Activated CD4-positive, alpha-beta T cell treated with anti-CD3 and anti-CD28 coated beads, Interleukin-2, amount 10 ng/mL, durations not matched to agents 7 days and 5 days (primary cell): ENCODE results near the gene MYL9. TPM values are rescaled to one million over a fixed set of nuclear protein-coding genes. Genes with fewer than 3 reads are reported as not detected.
"Not testable (repeated sequence)": the region's sequence is repeated elsewhere in the genome, so short reads cannot be mapped to it uniquely, and the experiment has no call there.

Experiments
- CTCF ChIA-PET: fragments of 350-600 bp; sonication (Branson Sonifier 250); formaldehyde crosslinking; loops from one replicate; lab custom pipeline; 2021; ENCODE audit warnings: antibody characterized with exemption; lab: Charles Lee
- POLR2A ChIA-PET: fragments of 350-600 bp; sonication (Branson Sonifier 250); formaldehyde crosslinking; loops from one replicate; lab custom pipeline; 2021; ENCODE audit warnings: antibody characterized with exemption; lab: Charles Lee
- DNase-seq: peaks from one replicate; pipeline ENCODE4 v3.0.0-alpha.2; 2020
- H3K27ac Mint-ChIP-seq: one replicate; pipeline ENCODE4 v1.8.0; 2021; ENCODE audit warnings: mild to moderate bottlenecking, moderate library complexity, mixed read lengths
- H3K27me3 Mint-ChIP-seq: one replicate; pipeline ENCODE4 v1.8.0; 2021; ENCODE audit warnings: mixed read lengths
- H3K36me3 Mint-ChIP-seq: one replicate; pipeline ENCODE4 v1.8.0; 2021; ENCODE audit warnings: low read depth, mixed read lengths
- H3K4me1 Mint-ChIP-seq: one replicate; pipeline ENCODE4 v1.8.0; 2021; ENCODE audit warnings: mixed read lengths
- H3K4me3 Mint-ChIP-seq: one replicate; pipeline ENCODE4 v1.8.0; 2021; ENCODE audit warnings: mild to moderate bottlenecking, moderate library complexity, mixed read lengths
- H3K9me3 Mint-ChIP-seq: one replicate; pipeline ENCODE4 v1.8.0; 2021; ENCODE audit warnings: mixed read lengths
- total RNA-seq, 2 experiments: library from RNA; stranded (reverse); gene quantifications; one replicate each; pipeline ENCODE4 v1.2.3, GENCODE V29; 2021

The MYL9 gene
- total RNA-seq, 2 experiments from 2014 or later, result 0.25 to 0.42 TPM

GRCh38 chr20:36546111-36546736 lies 4.9 kb downstream of the MYL9 start:
- no peaks in the 10 kb centered on the region for H3K4me1 Mint-ChIP-seq
- no peaks in the 10 kb centered on the region for H3K9me3 Mint-ChIP-seq
- no peaks in the 10 kb centered on the region for H3K36me3 Mint-ChIP-seq
- no peaks in the 10 kb centered on the region for H3K27me3 Mint-ChIP-seq
- ChIA-PET CTCF (interaction anchor here (0.8 to 1.5 kb wide), 3 partner anchors 10 to 59 kb away, joined by 3 to 4 read pairs (median 3); partner anchors contain the start of gene RAB5IF), POLR2A (no interaction called here)
- DNase-seq, result no peak
- H3K27ac Mint-ChIP-seq, result no peak overlapping the region
- no peak overlapping the region for H3K4me3 Mint-ChIP-seq

- H3K27ac Mint-ChIP-seq, result no peak overlapping the region
- no peak for DNase-seq
- CTCF ChIA-PET, result interaction anchor here (1.0 to 1.5 kb wide), 3 partner anchors 11 to 58 kb away, joined by 3 to 4 read pairs (median 3); partner anchors contain the start of gene RAB5IF
- no peaks in the 10 kb centered on the region for H3K27me3 Mint-ChIP-seq
- no peak overlapping the region for H3K4me3 Mint-ChIP-seq
- no peaks in the 10 kb centered on the region for H3K36me3 Mint-ChIP-seq
- POLR2A ChIA-PET, result no interaction called here
- no peaks in the 10 kb centered on the region for H3K9me3 Mint-ChIP-seq
- H3K4me1 Mint-ChIP-seq, result no peaks in the 10 kb centered on the region
Measured at GRCh38 chr20:36547186-36548005, 6.1 kb downstream of the MYL9 start.

GRCh38 chr20:36548006-36548315 lies 6.6 kb downstream of the MYL9 start:
- Mint-ChIP-seq H3K9me3 (no peaks in the 10 kb centered on the region), H3K27ac (no peak overlapping the region), H3K36me3 (no peaks in the 10 kb centered on the region), H3K4me1 (no peaks in the 10 kb centered on the region), H3K27me3 (no peaks in the 10 kb centered on the region), H3K4me3 (no peak overlapping the region)
- DNase-seq, result no peak
- POLR2A ChIA-PET, result no interaction called here
- CTCF ChIA-PET, result interaction anchor here (1.0 to 1.5 kb wide), 3 partner anchors 21 to 57 kb away, joined by 3 to 4 read pairs (median 3); partner anchors contain the start of gene RAB5IF

- DNase-seq, result no peak
- H3K4me1 Mint-ChIP-seq, result no peaks in the 10 kb centered on the region
- no peaks in the 10 kb centered on the region for H3K9me3 Mint-ChIP-seq
- CTCF ChIA-PET, result interaction anchor here (1.1 to 1.3 kb wide), 2 partner anchors 22 to 47 kb away, joined by 3 read pairs; no protein-coding TSS in a partner anchor
- H3K27me3 Mint-ChIP-seq, result no peaks in the 10 kb centered on the region
- H3K27ac Mint-ChIP-seq, result no peak overlapping the region
- no peak overlapping the region for H3K4me3 Mint-ChIP-seq
- POLR2A ChIA-PET, result no interaction called here
- no peaks in the 10 kb centered on the region for H3K36me3 Mint-ChIP-seq
Measured at GRCh38 chr20:36548704-36549627, 7.6 kb downstream of the MYL9 start.

- H3K36me3 Mint-ChIP-seq, result no peaks in the 10 kb centered on the region
- DNase-seq, result no peak
- no peak overlapping the region for H3K27ac Mint-ChIP-seq
- no peak overlapping the region for H3K4me3 Mint-ChIP-seq
- H3K27me3 Mint-ChIP-seq, result no peaks in the 10 kb centered on the region
- no peaks in the 10 kb centered on the region for H3K9me3 Mint-ChIP-seq
- POLR2A ChIA-PET, result no interaction called here
- no peaks in the 10 kb centered on the region for H3K4me1 Mint-ChIP-seq
- CTCF ChIA-PET, result interaction anchor here (1.3 kb wide), 1 partner anchor 46 kb away, joined by 3 read pairs; no protein-coding TSS in a partner anchor
Measured at GRCh38 chr20:36549628-36549941, 8.3 kb downstream of the MYL9 start.

GRCh38 chr20:36549942-36550789 lies 8.8 kb downstream of the MYL9 start:
- ChIA-PET POLR2A (no interaction called here), CTCF (interaction anchor here (0.6 to 1.7 kb wide), 4 partner anchors 32 to 196 kb away, joined by 3 to 6 read pairs (median 4); no protein-coding TSS in a partner anchor)
- H3K27me3 Mint-ChIP-seq, result no peaks in the 10 kb centered on the region
- H3K9me3 Mint-ChIP-seq, result no peaks in the 10 kb centered on the region
- H3K27ac Mint-ChIP-seq, result no peak overlapping the region
- no peak overlapping the region for H3K4me3 Mint-ChIP-seq
- no peaks in the 10 kb centered on the region for H3K36me3 Mint-ChIP-seq
- H3K4me1 Mint-ChIP-seq, result no peaks in the 10 kb centered on the region
- DNase-seq, result no peak

GRCh38 chr20:36550790-36551299 lies 9.5 kb downstream of the MYL9 start:
- no peak for DNase-seq

GRCh38 chr20:36555248-36555647 lies 13.9 kb downstream of the MYL9 start:
- H3K9me3 Mint-ChIP-seq, result no peaks in the 10 kb centered on the region
- no peak overlapping the region for H3K27ac Mint-ChIP-seq
- DNase-seq, result no peak
- H3K36me3 Mint-ChIP-seq, result no peaks in the 10 kb centered on the region
- H3K4me3 Mint-ChIP-seq, result no peak overlapping the region
- peaks cover 9% of the 10 kb centered on the region for H3K4me1 Mint-ChIP-seq
- CTCF ChIA-PET, result no interaction called here
- H3K27me3 Mint-ChIP-seq, result no peaks in the 10 kb centered on the region
- POLR2A ChIA-PET, result no interaction called here

More at GRCh38 chr20:36550790-36551299, 9.5 kb downstream of the MYL9 start:
- ChIA-PET POLR2A (interaction anchor here (0.6 kb wide), 2 partner anchors 43 to 54 kb away, joined by 6 to 12 read pairs; no protein-coding TSS in a partner anchor), CTCF (interaction anchor here (0.6 to 1.7 kb wide), 4 partner anchors 33 to 195 kb away, joined by 3 to 6 read pairs (median 4); no protein-coding TSS in a partner anchor)
- no peaks in the 10 kb centered on the region for H3K27me3 Mint-ChIP-seq
- no peaks in the 10 kb centered on the region for H3K36me3 Mint-ChIP-seq
- no peaks in the 10 kb centered on the region for H3K4me1 Mint-ChIP-seq
- H3K27ac Mint-ChIP-seq, result no peak overlapping the region
- H3K9me3 Mint-ChIP-seq, result no peaks in the 10 kb centered on the region
- H3K4me3 Mint-ChIP-seq, result no peak overlapping the region

- Mint-ChIP-seq H3K4me1 (peaks cover 3% of the 10 kb centered on the region), H3K36me3 (peaks cover 4% of the 10 kb centered on the region), H3K27ac (no peak overlapping the region), H3K27me3 (no peaks in the 10 kb centered on the region), H3K4me3 (no peak overlapping the region), H3K9me3 (peaks cover 4% of the 10 kb centered on the region)
- POLR2A ChIA-PET, result no interaction called here
- DNase-seq, result no peak
- CTCF ChIA-PET, result no interaction called here
Measured at GRCh38 chr20:36562724-36563123, 21.4 kb downstream of the MYL9 start.

- ChIA-PET CTCF (no interaction called here), POLR2A (no interaction called here)
- Mint-ChIP-seq H3K4me1 (peaks cover 3% of the 10 kb centered on the region), H3K4me3 (no peak overlapping the region), H3K27me3 (no peaks in the 10 kb centered on the region), H3K36me3 (peaks cover 4% of the 10 kb centered on the region), H3K9me3 (peaks cover 4% of the 10 kb centered on the region), H3K27ac (no peak overlapping the region)
- no peak for DNase-seq
Measured at GRCh38 chr20:36563374-36563773, 22.1 kb downstream of the MYL9 start.

- POLR2A ChIA-PET, H3K4me3 Mint-ChIP-seq, H3K27me3 Mint-ChIP-seq, H3K4me1 Mint-ChIP-seq, DNase-seq, H3K36me3 Mint-ChIP-seq, H3K9me3 Mint-ChIP-seq, CTCF ChIA-PET, H3K27ac Mint-ChIP-seq: not testable (repeated sequence)
Measured at GRCh38 chr20:36564078-36564725, 22.9 kb downstream of the MYL9 start.
